Activated CD4-positive, alpha-beta memory T cell treated with anti-CD3 and anti-CD28 coated beads for 36 hours (primary cell): Measurements from ENCODE around the gene RPRD1B. TPM values are rescaled to one million over a fixed set of nuclear protein-coding genes. Genes with fewer than 3 reads are reported as not detected.

Experiments
- CTCF ChIA-PET: fragments of 350-600 bp; sonication (Branson Sonifier 250); formaldehyde crosslinking; loops from one replicate; lab custom pipeline; 2021; ENCODE audit warnings: antibody characterized with exemption, inconsistent platforms; lab: Charles Lee
- POLR2A ChIA-PET: fragments of 350-600 bp; sonication (Branson Sonifier 250); formaldehyde crosslinking; loops from one replicate; lab custom pipeline; 2021; ENCODE audit warnings: antibody characterized with exemption; lab: Charles Lee
- DNase-seq: peaks from one replicate; pipeline ENCODE4 v3.0.0-alpha.2; 2020
- H3K27ac Mint-ChIP-seq: one replicate; pipeline ENCODE4 v1.8.0; 2021; ENCODE audit warnings: mixed read lengths
- H3K27me3 Mint-ChIP-seq: one replicate; pipeline ENCODE4 v1.8.0; 2021; ENCODE audit warnings: mixed read lengths
- H3K36me3 Mint-ChIP-seq: one replicate; pipeline ENCODE4 v1.8.0; 2021; ENCODE audit warnings: mixed read lengths
- H3K4me1 Mint-ChIP-seq: one replicate; pipeline ENCODE4 v1.8.0; 2021; ENCODE audit warnings: low read depth, mixed read lengths
- H3K4me3 Mint-ChIP-seq: one replicate; pipeline ENCODE4 v1.8.0; 2021; ENCODE audit warnings: mild to moderate bottlenecking, mixed read lengths
- H3K9me3 Mint-ChIP-seq: one replicate; pipeline ENCODE4 v1.8.0; 2021; ENCODE audit warnings: mixed read lengths
- intact Hi-C: fragments of 100-400 bp; cut with micrococcal nuclease; formaldehyde crosslinking; loops from one replicate; pipeline ENCODE4 v1.15.1; 2023
- total RNA-seq, 2 experiments: library from RNA; stranded (reverse); gene quantifications; one replicate each; pipeline ENCODE4 v1.2.3, GENCODE V29; 2021

The RPRD1B gene
- total RNA-seq, 2 experiments from 2014 or later, result 26.2 to 28.9 TPM

DNA sequence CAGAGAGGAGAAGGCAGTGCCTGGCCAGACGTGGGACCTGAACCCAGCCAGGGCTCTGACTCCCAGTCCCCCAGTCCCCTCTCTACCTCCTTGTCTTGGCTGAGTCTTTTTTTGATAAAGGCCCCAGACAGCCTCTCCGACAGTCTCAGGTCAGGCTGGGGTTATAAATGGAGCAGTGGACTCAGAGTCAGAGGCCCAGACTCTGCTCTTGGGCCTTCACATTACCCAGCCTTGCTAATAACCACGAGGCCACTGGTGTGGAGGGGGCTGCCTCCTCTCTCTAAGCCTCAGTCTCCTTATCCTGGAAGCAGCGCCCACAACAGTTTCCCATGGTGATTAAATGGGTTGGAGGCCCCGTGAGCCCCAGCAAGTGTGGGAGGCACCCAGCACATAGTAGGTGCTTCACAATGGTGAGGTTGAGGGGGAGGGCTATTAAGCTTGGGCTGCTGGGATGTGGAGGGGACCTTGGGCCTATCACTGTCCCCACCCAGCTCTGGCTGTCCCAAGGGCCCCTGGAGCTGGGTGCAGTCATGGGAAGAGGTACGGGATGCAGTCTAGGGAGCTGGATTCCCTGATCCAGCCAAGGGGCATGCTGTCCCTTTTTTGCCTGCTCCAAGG, 95.8 kb downstream of the RPRD1B start:
- H3K9me3 Mint-ChIP-seq, result no peaks in the 10 kb centered on the region
- intact Hi-C loops, result no loop called here
- no peak overlapping the region for H3K4me3 Mint-ChIP-seq
- ChIA-PET POLR2A (no interaction called here), CTCF (no interaction called here)
- H3K4me1 Mint-ChIP-seq, result no peaks in the 10 kb centered on the region
- no peaks in the 10 kb centered on the region for H3K36me3 Mint-ChIP-seq
- DNase-seq, result no peak
- H3K27me3 Mint-ChIP-seq, result no peaks in the 10 kb centered on the region
- H3K27ac Mint-ChIP-seq, result no peak overlapping the region

GRCh38 chr20:38129893-38130609, 96.5 kb downstream of the RPRD1B start:
- Mint-ChIP-seq H3K36me3 (no peaks in the 10 kb centered on the region), H3K27me3 (no peaks in the 10 kb centered on the region), H3K9me3 (no peaks in the 10 kb centered on the region), H3K4me3 (no peak overlapping the region), H3K4me1 (peaks cover 4% of the 10 kb centered on the region), H3K27ac (no peak overlapping the region)
- intact Hi-C loops, result no loop called here
- POLR2A ChIA-PET, result no interaction called here
- CTCF ChIA-PET, result interaction anchor here (1.0 kb wide), 1 partner anchor 91 kb away, joined by 5 read pairs; no protein-coding TSS in a partner anchor
- no peak for DNase-seq

GRCh38 chr20:38130687-38131587, 97.4 kb downstream of the RPRD1B start:
- H3K4me3 Mint-ChIP-seq, result no peak overlapping the region
- H3K9me3 Mint-ChIP-seq, result no peaks in the 10 kb centered on the region
- CTCF ChIA-PET, result interaction anchor here (0.8 to 1.0 kb wide), 2 partner anchors 73 to 90 kb away, joined by 3 to 5 read pairs; no protein-coding TSS in a partner anchor
- DNase-seq, result no peak
- POLR2A ChIA-PET, result no interaction called here
- H3K27ac Mint-ChIP-seq, result no peak overlapping the region
- H3K27me3 Mint-ChIP-seq, result no peaks in the 10 kb centered on the region
- intact Hi-C loops, result no loop called here
- H3K36me3 Mint-ChIP-seq, result no peaks in the 10 kb centered on the region
- peaks cover 4% of the 10 kb centered on the region for H3K4me1 Mint-ChIP-seq

- Mint-ChIP-seq H3K27me3 (no peaks in the 10 kb centered on the region), H3K27ac (no peak overlapping the region), H3K4me3 (no peak overlapping the region), H3K36me3 (no peaks in the 10 kb centered on the region), H3K4me1 (peaks cover 4% of the 10 kb centered on the region), H3K9me3 (no peaks in the 10 kb centered on the region)
- DNase-seq, result no peak
- ChIA-PET CTCF (interaction anchor here (0.8 kb wide), 1 partner anchor 74 kb away, joined by 3 read pairs; no protein-coding TSS in a partner anchor), POLR2A (no interaction called here)
- intact Hi-C loops, result no loop called here
These were observed 98.1 kb downstream of the RPRD1B start for GRCh38 chr20:38131588-38132121.

DNA sequence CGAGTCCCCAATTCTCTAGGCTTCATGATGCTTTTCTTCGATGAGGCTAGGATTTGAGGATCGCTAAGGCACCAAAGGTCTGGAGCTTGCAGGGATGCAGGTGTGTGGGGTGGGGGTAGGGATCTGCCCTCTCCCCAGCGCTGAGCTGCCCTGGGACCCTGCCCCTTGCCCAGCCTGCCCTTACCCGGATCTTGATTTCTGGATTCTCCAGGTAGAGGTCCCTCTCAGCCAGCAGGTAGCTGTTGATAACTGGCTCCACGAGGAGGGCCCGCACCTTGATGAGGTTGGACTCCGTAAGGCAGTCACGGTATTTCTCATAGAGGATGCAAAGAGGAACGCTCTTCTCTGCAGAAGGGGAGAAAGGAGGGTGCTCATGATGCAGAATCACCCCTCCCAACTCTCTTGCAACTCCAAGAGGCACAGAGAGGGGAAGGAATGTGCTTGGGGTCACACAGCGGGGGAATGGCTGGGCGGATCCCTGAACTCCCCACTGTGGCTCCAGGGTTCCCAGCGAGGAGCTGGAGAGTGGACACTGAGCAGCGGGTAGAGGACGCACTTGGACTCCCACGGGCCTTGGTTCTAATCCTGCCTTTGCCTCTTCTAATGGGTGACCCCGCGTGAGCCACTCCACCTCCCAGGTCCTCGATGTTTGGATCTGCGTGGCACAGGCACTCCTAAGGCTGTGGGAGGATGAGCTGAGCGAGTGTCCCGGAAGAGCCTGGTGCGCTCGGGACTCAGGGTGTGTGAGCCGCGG, 98.8 kb downstream of the RPRD1B start:
- intact Hi-C loops, result no loop called here
- ChIA-PET CTCF (no interaction called here), POLR2A (no interaction called here)
- no peaks in the 10 kb centered on the region for H3K27me3 Mint-ChIP-seq
- no peak overlapping the region for H3K4me3 Mint-ChIP-seq
- peaks cover 4% of the 10 kb centered on the region for H3K4me1 Mint-ChIP-seq
- no peak for DNase-seq
- H3K36me3 Mint-ChIP-seq, result no peaks in the 10 kb centered on the region
- H3K27ac Mint-ChIP-seq, result no peak overlapping the region
- no peaks in the 10 kb centered on the region for H3K9me3 Mint-ChIP-seq

DNA sequence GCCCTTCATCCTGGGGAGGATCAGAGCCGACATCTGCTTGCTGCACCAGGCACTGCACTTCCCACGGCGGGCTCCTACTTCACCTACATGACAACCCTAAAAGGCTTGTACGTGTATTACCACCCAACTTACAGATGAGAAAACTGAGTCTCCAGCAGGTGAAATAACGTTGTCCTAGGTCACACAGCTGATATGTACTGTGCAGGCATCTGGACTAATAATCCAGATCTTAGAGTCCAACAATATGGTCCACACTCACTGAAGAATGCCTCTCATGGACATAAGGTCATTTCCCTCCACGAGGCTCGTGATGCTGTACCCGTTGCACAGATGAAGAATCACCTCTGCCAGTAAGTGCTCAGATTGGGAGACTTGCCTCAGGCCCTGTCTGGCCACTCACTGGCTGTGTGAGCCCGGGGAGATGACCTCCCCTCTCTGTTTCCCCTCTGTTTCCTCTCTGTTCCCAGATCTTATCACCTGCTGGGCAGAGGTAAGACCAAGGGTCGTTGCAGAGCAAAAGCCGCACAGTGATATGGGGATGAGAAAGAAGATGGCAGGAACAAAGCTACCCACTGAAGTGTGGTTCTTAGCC, 99.5 kb downstream of the RPRD1B start:
- intact Hi-C loops, result no loop called here
- CTCF ChIA-PET, result no interaction called here
- DNase-seq, result no peak
- no peak overlapping the region for H3K27ac Mint-ChIP-seq
- POLR2A ChIA-PET, result no interaction called here
- no peaks in the 10 kb centered on the region for H3K27me3 Mint-ChIP-seq
- no peaks in the 10 kb centered on the region for H3K36me3 Mint-ChIP-seq
- no peak overlapping the region for H3K4me3 Mint-ChIP-seq
- H3K9me3 Mint-ChIP-seq, result no peaks in the 10 kb centered on the region
- peaks cover 4% of the 10 kb centered on the region for H3K4me1 Mint-ChIP-seq

DNA sequence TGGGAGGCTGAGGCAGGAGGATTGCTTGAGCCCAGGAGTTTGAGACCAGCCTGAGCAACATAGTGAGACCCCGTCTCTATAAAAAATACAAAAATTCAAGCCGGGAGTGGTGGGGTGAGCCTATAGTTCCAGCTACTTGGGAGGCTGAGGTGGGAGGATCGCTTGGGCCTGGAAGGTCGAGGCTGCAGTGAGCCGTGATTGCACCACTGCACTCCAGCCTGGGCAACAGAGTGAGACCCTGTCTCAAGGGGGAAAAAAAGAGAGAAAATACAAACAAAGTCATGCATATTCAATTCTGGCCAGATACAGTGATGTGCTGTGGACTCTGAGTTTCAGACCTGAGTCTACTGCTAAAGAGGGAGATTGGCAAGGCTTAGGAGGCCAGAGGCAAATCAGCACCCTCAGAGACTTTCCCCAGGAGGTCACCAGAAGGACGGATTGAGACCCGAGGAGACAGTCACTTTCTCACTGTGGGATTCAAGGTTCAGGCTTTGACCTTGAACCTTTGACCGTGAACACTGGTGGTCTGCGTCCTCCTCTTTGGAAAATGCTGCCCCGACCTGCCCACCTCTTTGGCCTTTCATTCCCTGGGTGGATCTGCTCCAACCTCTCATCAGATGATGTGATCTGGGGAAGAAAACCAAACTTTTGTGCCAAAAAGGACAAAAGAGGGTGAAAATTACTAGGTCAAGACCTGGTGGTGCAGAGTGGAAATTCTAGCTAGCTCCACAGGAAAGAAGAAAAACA, 100.3 kb downstream of the RPRD1B start:
- Mint-ChIP-seq H3K4me3 (no peak overlapping the region), H3K4me1 (peaks cover 4% of the 10 kb centered on the region), H3K27ac (no peak overlapping the region), H3K36me3 (no peaks in the 10 kb centered on the region), H3K27me3 (no peaks in the 10 kb centered on the region), H3K9me3 (no peaks in the 10 kb centered on the region)
- intact Hi-C loops, result no loop called here
- POLR2A ChIA-PET, result no interaction called here
- CTCF ChIA-PET, result no interaction called here
- no peak for DNase-seq

- H3K4me1 Mint-ChIP-seq, result peaks cover 4% of the 10 kb centered on the region
- H3K27me3 Mint-ChIP-seq, result no peaks in the 10 kb centered on the region
- ChIA-PET POLR2A (no interaction called here), CTCF (no interaction called here)
- no peak overlapping the region for H3K27ac Mint-ChIP-seq
- DNase-seq, result no peak
- no peak overlapping the region for H3K4me3 Mint-ChIP-seq
- H3K9me3 Mint-ChIP-seq, result no peaks in the 10 kb centered on the region
- intact Hi-C loops, result no loop called here
- no peaks in the 10 kb centered on the region for H3K36me3 Mint-ChIP-seq
These were observed 101.1 kb downstream of the RPRD1B start for GRCh38 chr20:38134427-38135270.

DNA sequence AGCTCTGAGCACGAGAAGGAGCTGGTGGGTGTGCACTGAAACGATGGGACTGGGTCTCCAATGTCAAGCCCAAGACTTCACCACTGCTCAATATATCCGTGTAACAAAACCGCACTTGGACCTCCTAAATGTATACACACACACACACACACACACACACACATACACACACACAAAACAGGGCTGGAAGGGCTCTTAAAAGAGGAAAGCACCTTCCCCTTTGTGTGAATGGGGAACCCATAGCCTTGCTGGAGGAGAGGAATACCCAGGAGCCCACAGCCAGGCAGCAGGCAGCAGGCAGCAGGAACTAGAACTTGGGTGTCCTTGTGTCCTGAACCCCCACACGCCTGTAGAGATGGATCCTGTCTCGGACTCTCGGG, 101.7 kb downstream of the RPRD1B start:
- CTCF ChIA-PET, result no interaction called here
- DNase-seq, result no peak
- no peaks in the 10 kb centered on the region for H3K9me3 Mint-ChIP-seq
- H3K27ac Mint-ChIP-seq, result no peak overlapping the region
- H3K4me1 Mint-ChIP-seq, result peaks cover 4% of the 10 kb centered on the region
- POLR2A ChIA-PET, result no interaction called here
- no peaks in the 10 kb centered on the region for H3K36me3 Mint-ChIP-seq
- no peaks in the 10 kb centered on the region for H3K27me3 Mint-ChIP-seq
- intact Hi-C loops, result no loop called here
- H3K4me3 Mint-ChIP-seq, result no peak overlapping the region

DNA sequence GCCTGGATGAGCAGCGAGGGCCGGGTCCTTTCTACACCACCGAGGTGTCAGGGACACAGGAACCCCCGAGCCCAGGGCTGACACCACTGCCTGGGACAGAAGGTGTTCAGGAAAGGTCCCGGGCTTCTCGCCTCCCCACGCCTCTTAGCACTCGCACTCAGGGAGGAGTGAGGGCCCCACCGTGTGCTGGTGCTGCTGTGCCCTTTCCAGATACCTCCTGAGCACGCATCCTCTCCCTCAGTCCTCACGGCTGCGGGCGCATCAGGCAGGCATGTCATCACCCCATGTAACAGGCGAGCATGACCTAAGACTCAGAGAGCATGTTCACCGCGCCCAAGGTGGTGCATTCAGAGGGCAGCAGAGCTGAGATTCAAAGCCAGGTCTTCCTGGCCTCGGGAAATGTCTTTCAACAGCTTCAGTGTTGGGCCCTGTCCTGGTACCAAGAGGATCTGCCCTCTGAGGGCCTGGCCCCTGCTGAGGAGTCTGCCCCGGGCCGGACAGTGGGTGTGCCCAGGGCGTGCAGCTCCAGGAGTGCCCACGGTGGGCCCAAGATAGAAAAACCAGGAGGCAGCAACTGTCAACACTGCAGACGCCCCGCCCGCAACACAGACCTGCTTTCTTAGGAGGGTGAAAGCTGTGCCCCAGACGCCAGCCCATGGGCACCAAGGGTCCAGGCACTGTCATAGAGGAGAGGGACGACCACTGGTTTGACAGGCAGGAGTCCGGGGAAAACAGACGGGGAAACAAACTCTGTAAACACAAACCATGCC, 102.3 kb downstream of the RPRD1B start:
- no peaks in the 10 kb centered on the region for H3K27me3 Mint-ChIP-seq
- H3K27ac Mint-ChIP-seq, result no peak overlapping the region
- intact Hi-C loops, result no loop called here
- H3K4me1 Mint-ChIP-seq, result peaks cover 4% of the 10 kb centered on the region
- DNase-seq, result no peak
- CTCF ChIA-PET, result no interaction called here
- no peaks in the 10 kb centered on the region for H3K36me3 Mint-ChIP-seq
- no peaks in the 10 kb centered on the region for H3K9me3 Mint-ChIP-seq
- POLR2A ChIA-PET, result no interaction called here
- no peak overlapping the region for H3K4me3 Mint-ChIP-seq
